Epithelial cell of prostate (primary cell): Measurements from ENCODE around the gene ECM2.

Source experiments
- DNase-seq: peaks from one replicate; pipeline ENCODE4 v3.0.0-alpha.2; 2011; ENCODE audit warnings: low read depth, low spot score
- H3K27ac ChIP-seq: fragments of 450-650 bp; 2 replicates; pipeline ENCODE4 v1.5.1; 2017; ENCODE audit warnings: mild to moderate bottlenecking

Gene ECM2

DNA sequence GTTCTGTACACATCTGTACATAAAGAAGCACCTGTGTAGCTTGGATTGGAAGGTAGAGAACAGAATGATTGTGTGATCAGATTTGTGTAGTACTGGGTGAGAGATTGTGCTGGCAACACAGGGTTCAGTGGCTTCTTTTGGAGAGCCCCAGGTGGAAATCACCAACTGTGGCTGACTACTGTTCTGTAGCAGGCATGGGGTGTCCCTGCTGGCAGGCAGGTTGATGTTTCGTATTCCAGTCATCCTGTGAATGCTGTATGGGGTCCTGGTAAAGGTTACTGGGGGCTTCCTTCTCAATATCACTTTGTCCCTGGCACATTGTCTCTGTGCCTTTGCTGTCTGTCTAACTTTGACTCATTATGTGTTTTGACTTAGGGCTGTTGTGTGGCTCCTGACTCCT lies 58.8 kb downstream of the ECM2 start:
- no peak overlapping the region for H3K27ac ChIP-seq
- no peak for DNase-seq

GRCh38 chr9:92474587-92474986 lies 61.2 kb downstream of the ECM2 start:
- H3K27ac ChIP-seq: no peak overlapping the region

GRCh38 chr9:92468206-92468605 lies 67.6 kb downstream of the ECM2 start:
- no peak overlapping the region for H3K27ac ChIP-seq
- DNase-seq: peak; percentile 12

More at GRCh38 chr9:92474587-92474986, 61.2 kb downstream of the ECM2 start:
- no peak for DNase-seq

- no peak for DNase-seq
Observed at GRCh38 chr9:92467511-92467910, 68.3 kb downstream of the ECM2 start.

GRCh38 chr9:92467041-92467440 lies 68.7 kb downstream of the ECM2 start:
- no peak overlapping the region for H3K27ac ChIP-seq
- DNase-seq: no peak

More at GRCh38 chr9:92467511-92467910, 68.3 kb downstream of the ECM2 start:
- H3K27ac ChIP-seq: no peak overlapping the region

GRCh38 chr9:92463984-92464383 lies 71.8 kb downstream of the ECM2 start:
- no peak overlapping the region for H3K27ac ChIP-seq

DNA sequence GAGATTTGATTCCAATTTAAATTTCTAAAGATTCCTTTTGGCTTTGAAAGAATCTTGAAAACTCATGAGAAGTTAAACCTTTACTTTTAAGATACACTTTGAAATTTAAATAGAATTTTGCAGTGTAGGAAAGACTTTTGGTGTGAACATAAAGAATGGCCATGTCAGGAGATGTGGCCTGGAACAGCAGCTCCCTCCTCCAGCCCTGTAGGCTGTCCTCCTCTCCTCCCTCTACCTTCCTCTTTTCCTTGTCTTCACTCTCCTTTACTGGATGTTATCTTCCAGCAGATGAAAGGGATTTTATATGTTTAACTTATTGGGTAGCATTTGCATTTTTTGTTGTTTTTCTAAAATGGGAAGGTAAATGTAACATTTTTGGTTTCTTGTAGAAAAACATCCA lies 72.4 kb downstream of the ECM2 start:
- no peak for DNase-seq
- H3K27ac ChIP-seq: no peak overlapping the region

More at GRCh38 chr9:92463984-92464383, 71.8 kb downstream of the ECM2 start:
- peak; percentile 26 for DNase-seq

DNA sequence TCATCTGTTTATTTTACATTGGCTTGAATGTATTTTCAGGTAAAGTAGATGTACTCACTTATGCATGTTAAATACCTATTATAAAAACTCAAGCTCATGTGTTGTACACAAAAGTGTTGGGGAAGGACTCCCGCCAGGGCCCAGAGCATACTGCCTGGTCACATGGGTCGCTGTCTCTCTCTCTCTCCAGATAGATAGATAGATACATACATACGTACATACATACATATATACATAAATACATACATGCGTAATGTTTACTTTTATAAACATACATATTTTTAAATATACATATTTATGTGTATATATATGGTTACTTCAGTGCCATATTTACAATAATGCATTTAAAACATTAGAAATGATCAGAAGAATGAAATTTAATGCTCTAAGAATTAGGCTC lies 78.2 kb downstream of the ECM2 start:
- H3K27ac ChIP-seq: no peak overlapping the region
- no peak for DNase-seq

GRCh38 chr9:92455217-92455616 lies 80.6 kb downstream of the ECM2 start:
- H3K27ac ChIP-seq: no peak overlapping the region
- DNase-seq: no peak

GRCh38 chr9:92446536-92446935 lies 89.3 kb downstream of the ECM2 start:
- no peak for DNase-seq
- no peak overlapping the region for H3K27ac ChIP-seq
